Esophagus (tissue), 2 donors: ENCODE data around the gene HOXB13. TPM values are rescaled to one million over a fixed set of nuclear protein-coding genes. Genes with fewer than 3 reads are reported as not detected.

Experiments
- H3K27ac ChIP-seq, 2 donors: one replicate each; pipeline ENCODE4 v1.5.1; 2013; ENCODE audit warnings: low read depth in 2 of 2, mild to moderate bottlenecking in 2 of 2, inconsistent platforms in 1 of 2, low read length in 1 of 2, moderate library complexity in 1 of 2
- H3K27me3 ChIP-seq, 2 donors: one replicate each; pipeline ENCODE4 v1.6.1; 2013; ENCODE audit warnings: low read length in 2 of 2, control low read depth in 1 of 2, mild to moderate bottlenecking in 1 of 2; ENCODE audit not compliant: insufficient read depth in 2 of 2, control insufficient read depth in 1 of 2
- H3K36me3 ChIP-seq, 2 donors: one replicate each; pipeline ENCODE4 v1.6.1; 2013; ENCODE audit warnings: low read length in 1 of 2; ENCODE audit not compliant: control insufficient read depth in 2 of 2, insufficient read depth in 2 of 2
- H3K4me1 ChIP-seq, 2 donors: one replicate each; pipeline ENCODE4 v1.6.1; 2013; ENCODE audit warnings: low read length in 1 of 2; ENCODE audit not compliant: control insufficient read depth in 2 of 2, insufficient read depth in 2 of 2
- H3K4me3 ChIP-seq, 2 donors: one replicate each; pipeline ENCODE4 v1.5.1; 2013; ENCODE audit warnings: low read length in 2 of 2, mild to moderate bottlenecking in 2 of 2, low read depth in 1 of 2, moderate library complexity in 1 of 2
- H3K9me3 ChIP-seq, 2 donors: one replicate each; pipeline ENCODE4 v1.6.1; 2013; ENCODE audit warnings: mild to moderate bottlenecking in 2 of 2, low read depth in 1 of 2, low read length in 1 of 2, moderate library complexity in 1 of 2; ENCODE audit not compliant: control insufficient read depth in 2 of 2, insufficient read depth in 1 of 2
- WGBS, 2 donors: extraction: QIAGEN DNeasy Blood & Tissue Kit; methylation state at CpG; one replicate each; pipeline ENCODE4 v1.1.7; 2013; 5-methylcytosine and 5-hydroxymethylcytosine counted together
- polyA plus RNA-seq, 2 donors: library from polyadenylated mRNA; stranded (reverse); fragments of 200-250 nt; gene quantifications; one replicate each; pipeline ENCODE4 v1.2.3, GENCODE V29; 2013
- donor health status: healthy with polysubstance abuse.
- donor health status: Bipolar disorder and iron deficiency.

HOXB13 gene
- polyA plus RNA-seq, 2 donors: 0.01 to 0.04 TPM

DNA sequence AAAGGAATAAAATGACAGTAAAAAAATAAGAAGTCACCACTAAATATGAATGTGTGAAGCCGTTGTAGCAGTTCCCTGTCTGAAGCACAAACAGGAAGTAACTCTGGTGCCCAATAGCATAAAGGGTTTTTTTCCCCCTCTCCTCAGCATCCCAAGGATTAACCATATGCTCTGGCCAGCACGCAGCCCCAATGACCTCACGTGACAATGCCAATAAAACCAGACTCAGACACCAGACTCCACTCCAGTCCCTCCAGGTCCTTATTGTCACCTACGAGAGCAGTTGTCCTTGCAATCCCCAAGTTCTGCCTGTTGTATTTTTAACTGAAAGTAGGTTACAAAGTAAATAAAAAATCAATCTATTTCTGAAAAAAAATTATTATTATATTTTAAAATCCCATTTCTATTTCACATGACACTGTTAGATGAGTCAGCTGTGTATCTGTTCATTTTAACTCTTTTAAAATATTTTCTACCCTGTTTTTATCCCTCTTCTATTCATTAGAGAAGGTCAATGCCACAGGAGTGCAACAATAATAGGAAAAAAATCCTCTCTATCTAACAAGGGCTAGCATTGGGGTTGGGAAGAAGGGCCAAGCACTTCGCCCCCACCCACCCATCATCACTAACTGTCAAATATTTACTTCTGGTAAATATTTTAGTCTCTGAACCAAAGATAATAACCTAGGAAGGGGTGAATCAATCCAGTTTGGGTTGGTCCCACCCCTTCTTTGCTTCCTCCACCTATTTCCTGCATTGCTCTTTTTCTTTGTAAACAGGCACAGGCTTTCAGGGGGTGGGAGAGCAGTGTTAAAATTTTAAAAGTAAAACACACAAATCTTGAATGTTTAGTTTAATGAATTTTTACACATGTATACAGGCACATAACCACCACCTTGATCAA is 12.8 kb downstream of the HOXB13 start:
- Histone ChIP-seq H3K4me3 (no peak overlapping the region), H3K27ac (no peak overlapping the region), H3K27me3 (peaks cover 9 to 33% of the 10 kb centered on the region in 2 donors), H3K36me3 (no peaks in the 10 kb centered on the region), H3K9me3 (peaks cover 0 to 11% of the 10 kb centered on the region in 2 donors), H3K4me1 (peaks cover 0 to 4% of the 10 kb centered on the region in 2 donors)
- WGBS, 2 donors: 35 to 36% methylated on average over 5 of the region's 5 CpGs

GRCh38 chr17:48711128-48711527 is 17.4 kb downstream of the HOXB13 start:
- peaks cover 6 to 8% of the 10 kb centered on the region in 2 donors for H3K27me3 ChIP-seq
- no peak overlapping the region for H3K27ac ChIP-seq
- no peaks in the 10 kb centered on the region for H3K4me1 ChIP-seq
- H3K36me3 ChIP-seq: no peaks in the 10 kb centered on the region
- WGBS, 2 donors: 63 to 67% methylated on average over 4 of the region's 4 CpGs
- H3K9me3 ChIP-seq: no peaks in the 10 kb centered on the region
- no peak overlapping the region for H3K4me3 ChIP-seq

GRCh38 chr17:48704361-48705248 is 23.9 kb downstream of the HOXB13 start:
- peaks cover 10 to 11% of the 10 kb centered on the region in 2 donors for H3K27me3 ChIP-seq
- 77% methylated on average over 11 of the region's 11 CpGs for WGBS, 2 donors

GRCh38 chr17:48701864-48702532 is 26.6 kb downstream of the HOXB13 start:
- no peak overlapping the region for H3K4me3 ChIP-seq
- no peaks in the 10 kb centered on the region for H3K36me3 ChIP-seq
- WGBS, 2 donors: 91 to 92% methylated on average over 10 of the region's 10 CpGs
- H3K27ac ChIP-seq: no peak overlapping the region
- H3K4me1 ChIP-seq: no peaks in the 10 kb centered on the region
- no peaks in the 10 kb centered on the region for H3K9me3 ChIP-seq
- H3K27me3 ChIP-seq: peaks cover 11 to 14% of the 10 kb centered on the region in 2 donors

More at GRCh38 chr17:48704361-48705248, 23.9 kb downstream of the HOXB13 start:
- Histone ChIP-seq H3K36me3 (no peaks in the 10 kb centered on the region), H3K4me1 (no peaks in the 10 kb centered on the region), H3K9me3 (no peaks in the 10 kb centered on the region), H3K27ac (no peak overlapping the region), H3K4me3 (no peak overlapping the region)

- WGBS, 2 donors: 23 to 35% methylated on average over 1 of the region's 1 CpG
- Histone ChIP-seq H3K9me3 (no peaks in the 10 kb centered on the region), H3K36me3 (no peaks in the 10 kb centered on the region), H3K27ac (no peak overlapping the region), H3K27me3 (no peaks in the 10 kb centered on the region), H3K4me1 (no peaks in the 10 kb centered on the region), H3K4me3 (no peak overlapping the region)
Measured at GRCh38 chr17:48693178-48693577, 35.4 kb downstream of the HOXB13 start.

DNA sequence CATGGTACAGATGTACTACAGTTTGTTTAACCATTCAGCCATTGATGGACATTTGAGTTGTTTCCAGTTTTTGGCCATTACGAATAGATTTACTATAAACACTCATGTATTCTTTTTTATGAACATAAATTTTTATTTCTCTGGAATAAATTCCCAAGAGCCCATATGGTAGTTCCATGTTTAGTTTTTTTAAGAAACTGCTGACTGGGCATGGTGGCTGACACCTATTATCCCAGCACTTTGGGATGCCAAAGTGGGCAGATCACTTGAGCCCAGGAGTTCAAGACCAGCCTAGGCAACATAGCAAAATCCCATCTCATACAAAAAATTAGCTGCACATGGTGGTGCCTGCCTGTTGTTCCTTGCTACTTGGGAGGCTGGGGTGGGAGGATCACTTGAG is 36.5 kb downstream of the HOXB13 start:
- Histone ChIP-seq H3K4me1 (no peaks in the 10 kb centered on the region), H3K9me3 (no peaks in the 10 kb centered on the region), H3K27ac (no peak overlapping the region), H3K36me3 (no peaks in the 10 kb centered on the region), H3K27me3 (no peaks in the 10 kb centered on the region), H3K4me3 (no peak overlapping the region)
- WGBS, 2 donors: 83 to 91% methylated on average over 1 of the region's 1 CpG

- 84% methylated on average over 5 of the region's 5 CpGs for WGBS, 2 donors
- Histone ChIP-seq H3K27me3 (no peaks in the 10 kb centered on the region), H3K4me1 (no peaks in the 10 kb centered on the region), H3K9me3 (no peaks in the 10 kb centered on the region), H3K27ac (no peak overlapping the region), H3K4me3 (no peak overlapping the region), H3K36me3 (no peaks in the 10 kb centered on the region)
Measured at GRCh38 chr17:48690655-48691054, 37.9 kb downstream of the HOXB13 start.

- Histone ChIP-seq H3K9me3 (no peaks in the 10 kb centered on the region), H3K27ac (no peak overlapping the region), H3K36me3 (no peaks in the 10 kb centered on the region), H3K4me3 (no peak overlapping the region), H3K4me1 (peaks cover 0 to 3% of the 10 kb centered on the region in 2 donors), H3K27me3 (no peaks in the 10 kb centered on the region)
- 90 to 93% methylated on average over 1 of the region's 1 CpG for WGBS, 2 donors
Measured at GRCh38 chr17:48681609-48682008, 46.9 kb downstream of the HOXB13 start.

DNA sequence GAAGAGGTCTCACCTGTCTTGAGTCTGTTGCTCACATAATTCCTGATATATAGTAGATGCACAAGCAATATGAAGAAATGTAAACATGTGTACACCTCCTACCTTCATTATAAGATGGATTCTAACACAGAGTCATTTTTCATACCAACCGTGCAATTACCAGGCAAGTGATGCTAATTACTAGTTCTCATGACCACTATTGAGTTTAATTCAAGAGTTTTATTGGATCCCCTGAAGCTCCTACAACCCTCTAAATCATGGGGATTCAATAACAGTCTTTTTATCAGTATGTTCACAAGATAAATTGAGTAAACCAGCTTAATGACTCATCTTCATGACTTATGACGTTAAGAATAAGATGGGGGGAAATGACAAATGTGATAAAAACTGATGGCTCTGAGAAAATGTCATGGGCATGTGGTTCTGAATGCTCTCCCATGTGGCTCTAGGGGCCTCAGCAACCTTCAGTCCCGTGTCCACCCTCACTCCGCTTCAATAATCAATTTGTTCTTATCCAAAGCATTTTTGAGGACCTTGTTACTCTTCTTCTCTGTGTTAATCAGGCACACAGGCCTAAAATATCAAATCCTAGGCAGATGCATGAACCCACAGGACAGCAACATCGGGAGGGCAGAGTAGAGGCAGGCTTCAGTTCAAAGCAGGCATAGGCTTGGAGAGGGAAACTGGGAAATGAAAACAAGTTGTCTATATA is 49.0 kb downstream of the HOXB13 start:
- Histone ChIP-seq H3K4me1 (peaks cover 0 to 3% of the 10 kb centered on the region in 2 donors), H3K27me3 (no peaks in the 10 kb centered on the region), H3K36me3 (no peaks in the 10 kb centered on the region), H3K27ac (no peak overlapping the region), H3K9me3 (no peaks in the 10 kb centered on the region), H3K4me3 (no peak overlapping the region)
- 76 to 82% methylated on average over 5 of the region's 5 CpGs for WGBS, 2 donors
